Panc1 (cell line): ENCODE measurements around the gene LIME1. TPM values are rescaled to one million over a fixed set of nuclear protein-coding genes. Genes with fewer than 3 reads are reported as not detected.
A peak's percentile ranks its signal among the peaks of the same experiment; 100 is the strongest.

ENCODE experiments used
- ATAC-seq: fragments of 200-7000 bp; cut with Tn5 transposase; 2 replicates; pipeline ENCODE4 v1.9.1; 2020; ENCODE audit warnings: mild to moderate bottlenecking, moderate library complexity
- BruUV-seq: library from RNA; stranded (reverse); fragments of 400-500 nt; replicated peaks from 2 replicates; lab custom pipeline; 2021; lab: Mats Ljungman, UMichigan
- CTCF ChIA-PET: fragments of 300-600 bp; sonication (Branson Sonifier 250); formaldehyde crosslinking; loops from one replicate; lab custom pipeline; 2022; ENCODE audit warnings: antibody characterized with exemption; lab: Charles Lee
- POLR2A ChIA-PET: fragments of 300-600 bp; sonication (Branson Sonifier 250); formaldehyde crosslinking; loops from one replicate; lab custom pipeline; 2022; ENCODE audit warnings: antibody characterized with exemption; lab: Charles Lee
- DNase-seq: peaks from one replicate; pipeline ENCODE4 v3.0.0-alpha.2; 2010; ENCODE audit warnings: low read depth, low spot score
- H3K27ac ChIP-seq: 2 replicates; pipeline ENCODE4 v1.5.1; 2011; ENCODE audit warnings: mild to moderate bottlenecking, low read length, inconsistent platforms
- H3K27me3 ChIP-seq: fragments of 200-500 bp; sonication (Bioruptor generic); 2 replicates; pipeline ENCODE4 v1.6.0; 2014; ENCODE audit warnings: low read length, inconsistent platforms; ENCODE audit not compliant: control insufficient read depth, insufficient read depth
- H3K36me3 ChIP-seq: fragments of 200-500 bp; sonication (Bioruptor generic); 2 replicates; pipeline ENCODE4 v1.5.1; 2014; ENCODE audit warnings: inconsistent platforms, mild to moderate bottlenecking, low read length, moderate library complexity; ENCODE audit not compliant: control insufficient read depth, insufficient read depth
- H3K4me1 ChIP-seq: 2 replicates; pipeline ENCODE4 v1.5.1; 2011; ENCODE audit warnings: inconsistent platforms, mild to moderate bottlenecking, low read length, moderate library complexity; ENCODE audit not compliant: control insufficient read depth, insufficient read depth
- H3K4me3 ChIP-seq, 2 experiments: 2 replicates each; pipeline ENCODE4 v1.5.1; 2011 to 2012; ENCODE audit warnings: low read depth in 2 of 2, low read length in 2 of 2, mild to moderate bottlenecking in 2 of 2, inconsistent platforms in 1 of 2, moderate library complexity in 1 of 2
- H3K9me3 ChIP-seq: fragments of 200-500 bp; sonication (Bioruptor generic); 2 replicates; pipeline ENCODE4 v1.5.1; 2014; ENCODE audit warnings: low read depth, mild to moderate bottlenecking, inconsistent platforms, low read length, moderate library complexity; ENCODE audit not compliant: control insufficient read depth, insufficient read depth
- POLR2AphosphoS5 ChIP-seq: IDR thresholded peaks from 2 replicates; pipeline ENCODE4 v1.6.1; 2012; ENCODE audit warnings: mild to moderate bottlenecking, low read depth, low read length, moderate library complexity
- SIN3A ChIP-seq: IDR thresholded peaks from 2 replicates; pipeline ENCODE4 v1.6.1; 2012; ENCODE audit warnings: low read depth, mild to moderate bottlenecking, low read length, moderate library complexity, borderline replicate concordance; ENCODE audit not compliant: insufficient read depth
- TCF7L2 ChIP-seq: IDR thresholded peaks from 2 replicates; pipeline ENCODE4 v1.6.1; 2011; ENCODE audit warnings: mild to moderate bottlenecking, low read depth, low read length, inconsistent platforms
- in situ Hi-C: cut with HindIII; loops from 2 replicates; pipeline ENCODE4 v1.10.0; 2016; ENCODE audit warnings: low sequenced_read_pairs, low pct_unique_long_range_greater_than_20kb
- intact Hi-C: fragments of 100-400 bp; cut with micrococcal nuclease; formaldehyde crosslinking; loops from one replicate; pipeline ENCODE4 v1.10.0; 2022; ENCODE audit not compliant: unreplicated experiment
- total RNA-seq: library from RNA; stranded (reverse); gene quantifications from one replicate; pipeline ENCODE4 v1.2.1, GENCODE V29; 2021; ENCODE audit not compliant: unreplicated experiment
- TF ChIP-seq, protein P1 (sequence below): fragments of 450-650 bp; IDR thresholded peaks from 2 replicates; pipeline ENCODE4 v1.5.1; 2017; ENCODE audit warnings: mild to moderate bottlenecking
- TF ChIP-seq, protein P2 (sequence below), 2 experiments: IDR thresholded peaks; 2 replicates each; pipeline ENCODE4 v1.6.1; 2011 to 2012; ENCODE audit warnings: low read depth in 2 of 2, control low read depth in 1 of 2, low read length in 1 of 2, mild to moderate bottlenecking in 1 of 2, moderate library complexity in 1 of 2; ENCODE audit not compliant: insufficient read depth in 1 of 2

The LIME1 gene
- total RNA-seq, 1 experiment from 2014 or later = 15.2 TPM

DNA sequence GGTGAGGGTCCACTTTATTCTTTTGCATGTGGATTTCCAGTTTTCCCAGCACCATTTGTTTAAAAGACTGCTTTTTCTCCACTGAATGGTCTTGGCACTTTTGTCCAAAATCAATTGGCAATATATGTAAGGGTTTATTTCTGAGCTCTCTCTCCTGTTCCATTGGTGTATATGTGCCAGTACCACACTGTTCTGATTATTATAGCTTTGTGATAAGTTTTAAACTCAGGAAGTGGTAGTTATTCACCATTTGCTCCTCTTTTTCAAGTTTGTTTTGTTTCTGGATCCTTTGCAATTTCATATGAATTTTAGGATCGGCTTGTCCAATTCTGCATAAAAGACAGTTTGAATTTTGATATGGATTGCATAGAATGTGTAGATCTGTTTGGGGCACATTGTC, 24.3 kb upstream of the LIME1 start:
- BruUV-seq = TSS peak; percentile 61
- Histone ChIP-seq H3K27ac (no peak overlapping the region), H3K4me3 (no peak overlapping the region), H3K36me3 (peaks cover 5% of the 10 kb centered on the region; the same call in 1 of the 2 replicates), H3K9me3 (no peaks in the 10 kb centered on the region), H3K4me1 (peaks cover 4% of the 10 kb centered on the region; the same call in 1 of the 2 replicates), H3K27me3 (no peaks in the 10 kb centered on the region)
- ATAC-seq (no peak), DNase-seq (no peak)
- ChIA-PET POLR2A (no interaction called here), CTCF (no interaction called here)
- TF ChIP-seq POLR2AphosphoS5 = no peak
- TF ChIP-seq, protein P1, sequence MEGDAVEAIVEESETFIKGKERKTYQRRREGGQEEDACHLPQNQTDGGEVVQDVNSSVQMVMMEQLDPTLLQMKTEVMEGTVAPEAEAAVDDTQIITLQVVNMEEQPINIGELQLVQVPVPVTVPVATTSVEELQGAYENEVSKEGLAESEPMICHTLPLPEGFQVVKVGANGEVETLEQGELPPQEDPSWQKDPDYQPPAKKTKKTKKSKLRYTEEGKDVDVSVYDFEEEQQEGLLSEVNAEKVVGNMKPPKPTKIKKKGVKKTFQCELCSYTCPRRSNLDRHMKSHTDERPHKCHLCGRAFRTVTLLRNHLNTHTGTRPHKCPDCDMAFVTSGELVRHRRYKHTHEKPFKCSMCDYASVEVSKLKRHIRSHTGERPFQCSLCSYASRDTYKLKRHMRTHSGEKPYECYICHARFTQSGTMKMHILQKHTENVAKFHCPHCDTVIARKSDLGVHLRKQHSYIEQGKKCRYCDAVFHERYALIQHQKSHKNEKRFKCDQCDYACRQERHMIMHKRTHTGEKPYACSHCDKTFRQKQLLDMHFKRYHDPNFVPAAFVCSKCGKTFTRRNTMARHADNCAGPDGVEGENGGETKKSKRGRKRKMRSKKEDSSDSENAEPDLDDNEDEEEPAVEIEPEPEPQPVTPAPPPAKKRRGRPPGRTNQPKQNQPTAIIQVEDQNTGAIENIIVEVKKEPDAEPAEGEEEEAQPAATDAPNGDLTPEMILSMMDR = no peak
- in situ Hi-C loops (no loop called here), intact Hi-C loops (no loop called here)

DNA sequence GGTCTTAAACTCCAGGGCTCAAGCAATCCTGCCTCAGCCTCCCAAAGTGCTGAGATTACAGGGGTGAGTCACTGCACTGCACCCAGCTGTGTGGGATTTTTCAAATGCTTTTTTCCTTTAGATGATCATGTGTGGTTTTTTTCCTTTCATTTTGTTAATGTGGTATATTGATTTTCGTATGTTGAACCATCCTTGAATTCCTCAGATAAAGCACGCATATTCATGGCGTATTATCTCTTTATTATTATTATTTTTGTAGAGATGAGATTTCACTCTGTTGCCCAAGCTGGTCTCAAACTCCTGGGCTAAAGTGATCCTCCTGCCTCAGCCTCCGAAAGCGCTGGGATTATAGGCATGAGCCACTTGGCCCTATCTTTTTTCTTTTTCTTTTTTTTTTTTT, 21.6 kb upstream of the LIME1 start:
- H3K4me1 ChIP-seq = no peaks in the 10 kb centered on the region
- no peak for ATAC-seq
- intact Hi-C loops (no loop called here), in situ Hi-C loops (no loop called here)
- ChIA-PET POLR2A (no interaction called here), CTCF (no interaction called here)
- BruUV-seq = no TSS peak
- peaks cover 6% of the 10 kb centered on the region; the same call in 1 of the 2 replicates for H3K9me3 ChIP-seq
- DNase-seq = no peak
- no peak overlapping the region for H3K4me3 ChIP-seq
- 0 out of 2 replicates have a peak, but pooled peaks cover 5% of the 10 kb centered on the region for H3K36me3 ChIP-seq
- H3K27me3 ChIP-seq = no peaks in the 10 kb centered on the region
- no peak overlapping the region for H3K27ac ChIP-seq
- TF ChIP-seq TCF7L2 (no peak), SIN3A (no peak), POLR2AphosphoS5 (no peak)
- TF ChIP-seq, protein P1 = no peak
- TF ChIP-seq, protein P2, sequence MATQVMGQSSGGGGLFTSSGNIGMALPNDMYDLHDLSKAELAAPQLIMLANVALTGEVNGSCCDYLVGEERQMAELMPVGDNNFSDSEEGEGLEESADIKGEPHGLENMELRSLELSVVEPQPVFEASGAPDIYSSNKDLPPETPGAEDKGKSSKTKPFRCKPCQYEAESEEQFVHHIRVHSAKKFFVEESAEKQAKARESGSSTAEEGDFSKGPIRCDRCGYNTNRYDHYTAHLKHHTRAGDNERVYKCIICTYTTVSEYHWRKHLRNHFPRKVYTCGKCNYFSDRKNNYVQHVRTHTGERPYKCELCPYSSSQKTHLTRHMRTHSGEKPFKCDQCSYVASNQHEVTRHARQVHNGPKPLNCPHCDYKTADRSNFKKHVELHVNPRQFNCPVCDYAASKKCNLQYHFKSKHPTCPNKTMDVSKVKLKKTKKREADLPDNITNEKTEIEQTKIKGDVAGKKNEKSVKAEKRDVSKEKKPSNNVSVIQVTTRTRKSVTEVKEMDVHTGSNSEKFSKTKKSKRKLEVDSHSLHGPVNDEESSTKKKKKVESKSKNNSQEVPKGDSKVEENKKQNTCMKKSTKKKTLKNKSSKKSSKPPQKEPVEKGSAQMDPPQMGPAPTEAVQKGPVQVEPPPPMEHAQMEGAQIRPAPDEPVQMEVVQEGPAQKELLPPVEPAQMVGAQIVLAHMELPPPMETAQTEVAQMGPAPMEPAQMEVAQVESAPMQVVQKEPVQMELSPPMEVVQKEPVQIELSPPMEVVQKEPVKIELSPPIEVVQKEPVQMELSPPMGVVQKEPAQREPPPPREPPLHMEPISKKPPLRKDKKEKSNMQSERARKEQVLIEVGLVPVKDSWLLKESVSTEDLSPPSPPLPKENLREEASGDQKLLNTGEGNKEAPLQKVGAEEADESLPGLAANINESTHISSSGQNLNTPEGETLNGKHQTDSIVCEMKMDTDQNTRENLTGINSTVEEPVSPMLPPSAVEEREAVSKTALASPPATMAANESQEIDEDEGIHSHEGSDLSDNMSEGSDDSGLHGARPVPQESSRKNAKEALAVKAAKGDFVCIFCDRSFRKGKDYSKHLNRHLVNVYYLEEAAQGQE (IDR thresholded peaks at IDR 0.05; ENCODE audit: insufficient read depth in 1 of 2, low read depth in 2 of 2, low read length in 1 of 2) = no peak
